ENCODE measurements around the gene KMO.

- TF ChIP-seq CTCF (IDR thresholded peaks at IDR 0.05) (no peak), ZFX (IDR thresholded peaks at IDR 0.05; ENCODE audit: borderline replicate concordance) (no peak)
These were observed 103.5 kb downstream of the KMO start for GRCh38 chr1:241635556-241636152.

All from 22Rv1 (cell line).